HG03280 (cell line): Measurements from ENCODE around the gene SH3PXD2A.
"Not testable (repeated sequence)": the region's sequence is repeated elsewhere in the genome, so short reads cannot be mapped to it uniquely, and the experiment has no call there.

Experiments used
- ATAC-seq: cut with Tn5 transposase; IDR thresholded peaks from one replicate; pipeline ENCODE4 v1.9.1; 2021; ENCODE audit warnings: mild to moderate bottlenecking, moderate library complexity; ENCODE audit not compliant: unreplicated experiment

SH3PXD2A gene

DNA sequence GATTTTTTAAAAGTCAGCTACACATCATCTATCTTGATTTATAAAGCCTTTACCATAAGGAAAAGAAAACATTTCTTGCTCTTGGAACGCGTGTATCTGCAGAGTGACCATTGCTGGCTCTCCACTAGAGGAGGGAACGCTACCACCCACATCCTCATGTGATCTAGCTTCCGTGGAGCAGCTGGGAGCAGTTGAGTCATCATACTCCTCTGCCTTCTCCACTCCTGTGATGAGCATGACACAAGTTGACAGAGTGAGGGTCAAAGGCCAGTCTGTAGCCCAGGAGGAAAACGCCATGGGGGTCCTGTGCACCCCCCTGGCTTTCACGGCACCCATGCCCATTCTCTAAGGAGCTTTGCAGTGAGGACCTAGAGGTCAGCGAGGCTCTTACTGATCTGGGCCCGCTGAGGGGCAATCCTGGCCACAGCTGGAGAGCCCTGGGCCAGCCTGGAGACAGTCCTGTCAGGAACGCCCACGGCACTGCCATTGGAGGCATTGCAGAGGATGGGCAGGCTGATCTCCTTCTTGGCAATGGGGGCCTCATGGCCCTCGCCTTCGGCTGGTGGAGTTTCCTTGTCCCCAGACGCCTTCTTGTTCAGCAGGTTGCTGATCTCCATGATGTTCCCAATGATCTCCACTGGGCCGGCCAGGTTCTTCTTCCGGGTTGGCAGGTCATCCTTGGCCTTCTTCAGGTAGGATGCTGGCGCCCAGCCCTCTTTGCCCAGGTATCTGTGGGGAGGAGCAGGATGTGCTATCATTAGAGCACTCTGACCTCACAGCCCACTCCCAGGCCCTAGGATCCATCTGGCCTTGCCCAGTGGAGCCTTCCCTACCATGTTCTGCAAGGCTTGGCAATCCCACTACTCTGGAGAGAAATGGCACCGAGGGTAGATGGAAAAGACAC lies 242.7 kb downstream of the SH3PXD2A start:
- no peak for ATAC-seq

DNA sequence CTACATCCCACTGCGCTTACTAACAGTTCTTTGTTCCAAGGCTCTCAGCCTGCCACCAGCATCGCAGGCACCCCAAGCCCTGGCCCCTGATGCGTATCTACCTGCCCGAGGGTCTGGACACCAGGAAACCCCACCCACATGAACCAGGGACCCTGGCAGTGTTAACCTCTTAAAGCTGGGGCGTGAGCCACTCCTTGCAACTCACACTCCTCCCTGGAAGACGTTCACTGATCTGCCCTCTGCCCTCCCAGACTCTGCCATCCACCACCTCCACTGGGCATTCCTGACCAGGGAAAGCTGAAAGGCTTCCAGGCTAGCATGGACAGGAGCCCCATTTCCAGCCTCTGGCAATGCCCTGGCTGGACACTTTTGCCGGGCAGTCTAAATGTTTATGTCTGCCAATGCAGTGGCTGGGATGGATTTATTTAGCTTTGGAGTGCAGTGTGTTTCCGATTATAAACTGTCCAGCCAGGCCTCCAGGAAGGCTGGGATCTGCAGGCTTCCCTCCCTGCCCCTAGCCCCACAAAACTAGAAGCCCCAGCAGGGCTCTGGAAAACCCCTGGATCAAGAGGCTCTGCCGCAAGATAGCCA lies 244.4 kb downstream of the SH3PXD2A start:
- ATAC-seq: no peak

DNA sequence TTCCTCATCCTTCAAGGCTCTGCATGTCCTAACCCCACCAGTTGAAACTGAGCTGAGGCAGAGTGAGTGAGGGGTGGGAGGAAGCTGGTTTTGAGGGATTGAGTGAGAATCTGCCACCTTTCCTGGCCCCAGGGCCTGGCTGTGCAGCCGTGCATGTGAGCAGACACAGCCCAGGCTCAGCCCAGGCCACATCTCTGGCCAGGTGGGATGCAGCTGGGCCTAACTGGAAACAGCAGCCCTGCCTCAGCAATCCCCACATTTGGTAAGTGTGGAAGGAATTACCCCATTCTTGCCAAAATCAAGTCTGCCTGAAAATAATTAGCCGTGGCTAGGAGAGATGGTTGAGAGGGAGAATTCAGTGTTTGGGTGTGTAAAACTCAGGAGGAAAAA lies 245.3 kb downstream of the SH3PXD2A start:
- no peak for ATAC-seq

DNA sequence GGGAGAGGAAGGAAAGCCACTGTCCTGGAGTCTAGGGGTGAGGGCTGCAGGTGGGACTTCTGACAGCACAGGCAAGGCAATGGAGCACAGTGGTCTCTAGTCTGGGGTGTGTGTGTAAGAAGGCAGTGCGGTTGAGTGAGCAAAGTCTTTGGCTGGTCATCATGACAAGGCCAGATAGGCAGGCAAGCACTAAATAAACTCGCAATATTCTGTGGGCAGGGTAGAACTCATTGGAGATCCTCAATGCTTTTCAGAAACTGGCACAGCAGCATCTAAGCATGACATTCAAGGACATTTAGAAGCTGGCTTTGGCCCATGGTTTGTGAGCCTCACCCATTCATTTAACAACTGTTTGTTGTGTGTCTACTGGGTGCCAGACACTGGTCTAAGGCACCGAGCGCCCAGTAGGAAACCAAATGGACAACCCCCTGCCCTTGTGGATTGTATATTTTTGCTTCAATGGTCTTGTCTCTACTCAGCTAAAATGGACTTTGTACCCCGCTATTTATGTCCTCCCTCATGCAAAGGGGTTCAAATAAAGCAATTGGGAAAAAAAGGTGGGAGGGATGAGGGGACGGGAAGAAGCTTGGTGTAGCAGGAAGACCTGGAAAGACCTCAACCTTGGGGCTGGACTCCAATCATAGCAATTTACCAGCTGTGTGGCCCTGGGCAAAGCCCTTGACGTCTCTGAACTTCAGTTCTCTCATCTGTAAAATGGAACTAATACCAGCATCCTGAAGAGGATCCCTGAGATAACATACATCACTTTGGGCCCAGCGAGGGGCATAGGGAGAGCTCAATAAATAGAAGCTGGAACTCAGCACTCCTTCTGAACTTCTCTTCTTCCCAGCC lies 245.9 kb downstream of the SH3PXD2A start:
- ATAC-seq: no peak

DNA sequence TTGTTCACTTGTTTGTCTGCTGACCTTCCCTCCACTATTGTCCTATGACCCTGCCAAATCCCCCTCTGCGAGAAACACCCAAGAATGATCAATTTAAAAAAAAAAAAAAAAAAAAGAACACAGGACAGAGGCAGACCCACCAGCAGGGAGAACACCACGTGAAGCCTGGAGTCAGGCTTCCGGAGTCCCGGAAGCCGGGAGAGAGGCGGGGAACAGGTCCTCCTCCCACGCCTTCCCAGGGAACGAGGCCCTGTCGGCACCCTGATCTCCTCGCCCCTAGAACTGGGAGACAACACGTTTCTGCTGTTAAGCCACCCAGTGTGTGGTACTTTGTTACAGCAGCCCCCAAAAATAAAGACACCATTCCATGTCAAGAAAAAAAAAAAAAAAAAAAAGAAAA lies 247.3 kb downstream of the SH3PXD2A start:
- not testable (repeated sequence) for ATAC-seq

DNA sequence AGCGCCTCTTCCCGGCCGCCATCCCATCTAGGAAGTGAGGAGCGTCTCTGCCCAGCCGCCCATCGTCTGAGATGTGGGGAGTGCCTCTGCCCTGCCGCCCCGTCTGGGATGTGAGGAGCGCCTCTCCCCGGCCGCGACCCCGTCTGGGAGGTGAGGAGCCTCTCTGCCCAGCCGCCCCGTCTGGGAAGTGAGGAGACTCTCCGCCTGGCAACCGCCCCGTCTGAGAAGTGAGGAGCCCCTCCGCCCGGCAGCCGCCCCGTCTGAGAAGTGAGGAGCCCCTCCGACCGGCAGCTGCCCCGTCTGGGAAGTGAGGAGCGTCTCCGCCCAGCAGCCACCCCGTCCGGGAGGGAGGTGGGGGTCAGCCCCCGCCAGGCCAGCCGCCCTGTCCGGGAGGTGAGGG lies 248.3 kb downstream of the SH3PXD2A start:
- ATAC-seq: not testable (repeated sequence)

DNA sequence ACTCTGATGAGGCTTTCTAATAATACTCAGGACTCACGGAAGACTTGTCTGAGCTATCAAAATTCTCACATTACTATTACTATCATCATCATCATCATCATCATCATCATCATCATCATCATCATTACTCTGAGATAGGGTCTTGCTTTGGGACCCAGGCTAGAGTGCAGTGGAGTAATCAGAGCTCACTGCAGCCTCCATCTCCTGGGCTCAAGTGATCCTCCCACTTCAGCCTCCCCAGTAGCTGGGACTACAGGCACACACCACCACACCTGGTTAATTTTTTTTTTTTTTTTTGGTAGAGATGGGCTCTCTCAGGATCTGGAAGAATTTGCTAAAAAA lies 249.3 kb downstream of the SH3PXD2A start:
- not testable (repeated sequence) for ATAC-seq

DNA sequence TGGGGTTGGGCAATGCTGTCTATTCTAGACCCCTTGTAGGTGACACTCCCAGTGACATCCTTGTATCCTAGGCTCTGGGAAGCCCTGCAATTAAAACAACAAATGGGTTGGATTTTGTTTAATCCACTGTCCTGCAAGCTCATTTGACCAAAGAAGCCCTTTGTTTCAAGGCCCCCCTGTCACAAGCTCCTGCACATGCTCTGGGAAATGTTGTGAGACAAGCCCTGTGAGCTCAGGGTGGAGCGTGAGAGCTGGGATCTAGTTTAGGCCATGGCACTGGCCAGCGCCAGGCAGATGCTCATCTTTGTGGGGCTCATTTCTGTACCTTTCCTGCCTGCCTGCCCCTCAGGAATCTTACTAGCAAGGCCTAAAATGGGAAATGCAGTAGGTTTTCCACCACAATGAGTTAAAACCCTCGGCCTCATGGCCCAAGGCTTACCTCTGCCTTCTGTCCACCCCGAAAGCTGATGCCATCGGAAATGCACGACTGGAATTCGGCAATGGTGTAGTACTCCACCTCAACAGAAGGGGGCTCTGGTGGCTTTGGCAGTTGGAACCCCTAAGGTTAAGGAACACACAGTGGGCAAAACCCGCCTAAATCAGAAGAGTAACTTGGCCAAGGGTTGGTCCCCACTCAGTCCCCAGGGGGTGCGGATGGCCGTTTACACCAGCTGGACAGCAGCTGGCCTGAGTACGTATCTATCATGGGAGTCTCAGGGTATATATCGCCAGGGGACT lies 249.8 kb downstream of the SH3PXD2A start:
- no peak for ATAC-seq

DNA sequence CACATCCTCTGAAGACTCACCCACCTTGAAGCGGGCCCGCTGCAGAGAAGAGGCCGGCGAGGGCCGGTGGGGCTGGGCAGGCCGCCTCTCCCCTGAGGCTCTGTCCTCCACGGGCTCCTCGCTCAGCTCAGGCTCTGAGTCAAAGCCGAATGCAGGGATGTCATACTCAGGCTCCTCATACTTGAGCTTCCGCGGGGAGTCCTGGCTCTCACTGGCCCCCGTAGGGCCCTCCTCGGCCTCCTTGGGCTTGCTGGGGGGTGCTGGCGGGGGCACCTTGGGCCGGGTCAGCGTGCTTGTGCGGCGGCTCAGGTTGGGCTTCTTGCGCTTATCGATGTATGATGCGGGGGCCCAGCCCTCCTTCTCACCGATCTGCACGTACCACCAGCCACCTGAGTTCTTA lies 252.0 kb downstream of the SH3PXD2A start:
- no peak for ATAC-seq

DNA sequence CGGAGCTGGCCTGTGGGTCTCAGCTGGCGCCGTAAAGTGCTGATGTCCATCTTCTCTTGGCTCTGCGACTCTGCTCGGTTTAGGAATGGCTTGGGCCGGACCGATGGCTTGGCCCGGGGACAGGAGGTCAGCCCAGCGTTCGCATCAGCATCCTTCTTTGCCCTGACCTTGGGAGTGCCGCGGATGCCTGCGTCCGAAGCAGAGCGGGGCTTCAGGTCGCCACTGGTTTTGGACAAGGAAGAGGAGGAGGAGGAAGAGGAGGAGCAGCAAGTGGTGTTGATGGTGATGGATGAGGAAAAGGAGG lies 252.6 kb downstream of the SH3PXD2A start:
- ATAC-seq: no peak

DNA sequence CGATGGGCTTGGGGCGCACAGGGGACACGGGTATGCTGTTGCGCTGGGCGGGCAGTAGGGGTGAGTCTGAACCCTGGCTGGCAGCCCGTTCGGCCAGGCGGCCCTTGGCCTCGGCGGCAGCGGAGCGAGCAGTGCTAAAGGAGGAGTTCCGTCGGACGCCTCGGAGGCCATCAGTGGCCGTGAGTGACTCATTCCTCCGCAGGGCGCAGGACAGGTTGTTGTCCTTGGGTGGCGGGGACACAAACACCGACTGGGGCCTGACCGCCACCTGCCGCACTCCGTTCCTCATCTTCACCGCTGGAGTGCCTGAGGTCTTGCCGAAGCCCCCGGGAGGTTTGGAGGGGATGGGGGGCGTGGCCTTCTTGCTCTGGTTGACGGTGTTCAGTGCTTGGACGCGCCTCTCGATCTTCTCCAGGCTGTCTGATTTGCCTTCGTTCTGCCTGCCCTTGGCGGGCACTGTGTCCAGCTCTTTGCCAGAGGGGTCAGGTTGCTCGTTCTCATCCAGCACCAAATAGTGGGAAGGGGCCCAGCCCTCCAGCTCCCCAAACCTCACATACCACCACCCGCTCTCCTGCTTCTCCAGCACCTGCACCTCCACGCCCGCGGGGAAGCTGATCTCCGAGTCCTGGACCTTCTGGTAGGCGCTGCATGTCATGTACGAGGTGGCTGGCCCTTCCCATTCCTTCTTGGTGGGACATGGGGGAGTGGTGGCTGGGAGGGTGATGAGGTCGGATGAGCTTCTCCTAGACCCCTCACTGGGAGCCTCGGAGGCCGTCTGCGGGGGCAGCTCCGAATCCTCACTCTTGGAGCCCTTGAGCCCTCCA lies 253.1 kb downstream of the SH3PXD2A start:
- ATAC-seq: no peak

DNA sequence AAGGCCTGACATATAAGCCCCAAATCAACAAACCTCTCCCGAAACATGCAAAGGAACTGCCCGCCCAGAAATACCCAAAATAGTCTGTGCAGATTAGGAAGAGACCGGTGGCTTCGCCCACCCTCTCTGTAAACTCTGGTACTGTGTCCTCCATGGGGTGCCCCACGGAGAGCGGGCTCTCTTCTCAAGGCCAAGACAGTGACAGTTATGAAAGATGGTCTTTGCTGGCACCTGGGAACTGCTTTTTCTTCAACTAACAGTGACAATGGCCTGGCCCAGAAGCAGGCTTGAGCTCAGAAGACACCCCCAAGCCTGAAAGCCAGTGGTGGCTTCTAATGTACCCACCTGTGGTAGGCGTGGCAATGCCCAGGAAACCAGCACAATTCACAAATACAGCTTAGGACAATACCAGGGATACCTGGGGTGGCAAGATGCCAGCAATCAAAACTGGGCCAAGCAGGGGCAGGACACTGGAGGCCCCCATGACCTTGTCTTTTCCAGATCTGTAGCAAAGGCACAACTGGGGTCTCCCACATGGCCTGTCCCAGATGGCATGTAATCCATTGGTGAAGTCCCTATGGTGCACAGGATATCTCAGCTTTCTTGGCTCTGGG lies 254.3 kb downstream of the SH3PXD2A start:
- no peak for ATAC-seq

DNA sequence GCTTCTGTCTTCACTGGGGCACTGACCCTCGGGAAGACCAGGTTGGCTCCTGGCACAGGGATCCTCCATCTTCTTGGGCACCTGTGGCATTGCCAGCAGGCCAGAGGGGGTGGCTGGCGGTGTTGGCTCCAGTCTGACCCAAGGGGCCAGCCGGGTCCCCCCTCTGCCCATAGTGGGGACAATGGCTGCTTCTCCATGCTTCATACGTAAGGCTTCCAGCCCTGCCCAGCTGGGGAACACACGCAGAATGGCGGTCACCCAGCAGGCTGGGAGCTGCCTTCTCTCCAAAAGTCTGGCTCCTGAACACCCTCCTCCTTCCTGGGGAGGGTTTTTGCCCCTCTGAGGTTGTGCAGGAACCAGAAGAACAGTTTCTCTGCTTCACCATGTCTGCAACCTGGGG lies 255.1 kb downstream of the SH3PXD2A start:
- no peak for ATAC-seq

DNA sequence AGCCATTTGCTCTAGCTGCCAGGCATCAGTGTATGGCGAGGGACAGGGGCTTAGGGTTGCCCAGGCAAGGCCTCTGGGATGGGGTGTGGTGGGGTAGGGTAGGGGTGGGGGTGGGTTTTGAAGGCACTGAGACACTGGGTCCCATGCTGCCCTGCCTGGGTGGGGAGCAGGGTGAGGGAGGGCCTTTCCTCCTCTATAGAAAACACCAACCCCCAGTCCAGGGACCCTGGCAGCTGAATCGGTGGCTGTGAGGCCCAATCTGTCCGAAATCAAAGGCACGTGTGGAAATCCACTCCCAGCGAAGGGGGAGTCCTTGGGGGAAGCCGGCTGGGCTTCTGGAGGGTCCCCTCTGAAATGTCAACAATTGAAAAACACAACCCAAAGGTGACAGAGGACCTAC lies 255.5 kb downstream of the SH3PXD2A start:
- no peak for ATAC-seq

DNA sequence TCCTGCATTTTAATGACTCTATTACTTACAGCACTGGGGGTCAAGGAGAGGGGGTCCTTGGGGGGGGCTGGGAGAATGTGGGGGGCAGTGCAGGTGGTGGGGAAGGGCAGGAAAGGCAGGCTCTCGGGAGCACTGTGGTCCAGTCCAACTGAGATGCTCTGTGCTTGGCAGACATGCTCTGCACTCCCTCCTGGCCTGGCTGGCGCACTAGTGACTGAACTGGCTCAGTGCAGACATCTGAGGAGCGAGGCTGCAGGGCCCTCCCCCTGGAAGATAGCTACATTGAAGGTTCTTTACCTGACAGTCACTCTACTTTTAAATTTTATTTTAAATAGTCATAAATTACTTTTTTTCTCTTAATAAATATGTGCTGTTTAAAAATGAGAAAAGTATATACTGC lies 256.2 kb downstream of the SH3PXD2A start:
- no peak for ATAC-seq

DNA sequence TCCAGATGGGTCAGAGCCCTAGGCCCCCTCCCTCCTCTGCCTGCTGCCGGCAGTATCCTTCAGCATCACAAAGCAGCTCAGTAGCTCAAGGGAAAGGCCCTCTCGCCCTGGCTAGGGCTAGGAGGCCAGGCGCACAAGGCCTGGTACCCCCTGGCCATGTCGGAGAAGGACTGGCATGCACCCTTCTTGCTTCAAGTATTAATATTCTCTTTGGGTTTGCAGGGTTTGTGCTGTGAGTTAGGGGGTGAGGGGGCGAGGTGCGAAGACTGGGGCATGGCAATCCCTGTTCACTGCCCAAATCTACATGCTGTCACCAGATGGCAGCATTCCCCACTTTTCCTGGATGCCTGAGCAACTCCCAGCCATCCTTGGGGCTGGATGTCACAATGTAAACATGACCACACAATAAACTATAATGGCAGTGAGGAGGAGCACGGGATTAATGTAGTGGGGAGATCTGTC lies 256.7 kb downstream of the SH3PXD2A start:
- ATAC-seq: no peak

DNA sequence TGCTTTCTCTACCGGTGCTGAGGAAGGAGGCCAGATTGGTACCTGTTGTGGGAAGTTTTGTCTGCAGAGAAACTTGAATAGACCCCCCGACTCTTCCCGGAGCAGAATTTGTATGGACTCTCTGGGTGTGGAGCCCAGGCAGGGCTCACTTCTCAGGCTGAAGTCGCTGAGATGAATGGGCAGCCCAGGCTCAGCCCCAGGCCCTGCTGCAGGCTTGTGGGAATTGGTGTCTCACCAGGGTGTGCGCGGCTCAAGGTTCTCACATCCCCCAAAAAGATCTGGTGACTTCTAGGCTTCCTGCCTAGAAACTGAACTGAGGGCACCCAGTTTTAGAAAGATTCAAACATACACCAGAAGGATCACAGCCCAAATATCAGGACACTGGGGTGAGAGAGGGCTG lies 258.4 kb downstream of the SH3PXD2A start:
- ATAC-seq: no peak

DNA sequence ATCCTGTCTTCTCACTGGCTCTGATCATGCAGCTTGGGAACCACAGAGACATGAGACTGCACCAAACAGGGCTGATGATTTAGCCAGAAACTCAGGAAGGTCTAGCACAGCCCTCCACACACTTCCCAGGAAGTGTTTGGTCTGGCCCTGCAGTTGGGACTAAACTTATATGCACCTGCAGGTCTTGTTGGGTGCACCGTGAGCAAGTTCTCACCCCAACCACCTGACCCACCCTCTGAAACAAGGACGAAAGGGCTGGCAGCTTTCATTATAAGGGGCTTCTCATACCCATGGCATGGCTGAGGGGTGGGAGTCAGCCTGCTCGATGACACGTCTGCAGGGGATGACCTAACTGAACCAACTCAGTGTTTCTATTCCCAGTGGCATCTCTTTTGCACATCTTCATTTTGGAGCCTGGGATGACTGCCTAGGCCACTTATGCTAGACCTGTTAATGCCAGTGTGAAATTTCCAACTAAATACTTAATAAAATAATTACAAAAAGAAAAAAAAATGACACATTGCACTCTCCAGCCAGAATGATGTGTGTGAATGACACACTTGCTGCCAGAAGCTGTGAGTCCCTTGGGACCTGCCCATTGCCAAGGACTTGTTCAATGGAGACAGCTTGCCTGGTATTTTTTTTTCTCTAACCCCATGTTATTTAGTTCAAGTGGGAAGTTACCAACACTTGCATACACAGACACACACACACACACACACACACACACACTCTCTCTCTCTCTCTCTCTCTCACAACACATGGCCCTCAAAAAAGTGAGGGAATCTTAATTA lies 259.2 kb downstream of the SH3PXD2A start:
- no peak for ATAC-seq

DNA sequence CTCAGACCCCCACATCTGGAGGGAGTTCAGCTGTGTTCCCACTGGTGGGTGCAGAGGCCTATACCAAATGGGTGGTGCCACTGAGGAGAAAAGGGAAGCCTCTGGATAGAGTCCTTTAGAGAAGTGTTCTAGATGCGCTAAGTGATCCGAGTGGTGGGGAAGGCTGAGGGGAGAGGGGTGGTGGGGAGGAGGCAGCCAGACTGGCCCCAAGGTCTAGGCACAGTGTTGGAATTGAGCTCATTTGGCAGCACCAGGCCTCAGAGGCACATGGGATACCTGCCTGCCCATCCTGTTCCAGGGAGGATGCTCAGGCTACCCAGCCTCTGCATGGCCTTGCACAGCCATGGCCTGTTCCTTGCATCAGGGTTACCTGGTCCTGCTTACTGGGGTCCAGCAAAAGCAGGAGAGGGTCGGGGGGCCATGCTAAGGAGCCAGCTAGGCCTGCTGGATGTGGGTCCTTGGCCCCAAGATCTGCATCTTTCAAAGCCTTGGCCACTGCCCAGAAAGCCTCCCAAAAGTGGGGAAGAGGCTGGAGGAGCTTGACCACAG lies 262.3 kb downstream of the SH3PXD2A start:
- no peak for ATAC-seq
